NCI-H2029 treated with DMSO at 0.1 percent for 48 hours (cell line): ENCODE measurements around the gene MRGPRF.

Source experiments
- DNase-seq: peaks from one replicate; lab custom pipeline; 2025; lab: John Stamatoyannopoulos, UW

MRGPRF gene, protein sequence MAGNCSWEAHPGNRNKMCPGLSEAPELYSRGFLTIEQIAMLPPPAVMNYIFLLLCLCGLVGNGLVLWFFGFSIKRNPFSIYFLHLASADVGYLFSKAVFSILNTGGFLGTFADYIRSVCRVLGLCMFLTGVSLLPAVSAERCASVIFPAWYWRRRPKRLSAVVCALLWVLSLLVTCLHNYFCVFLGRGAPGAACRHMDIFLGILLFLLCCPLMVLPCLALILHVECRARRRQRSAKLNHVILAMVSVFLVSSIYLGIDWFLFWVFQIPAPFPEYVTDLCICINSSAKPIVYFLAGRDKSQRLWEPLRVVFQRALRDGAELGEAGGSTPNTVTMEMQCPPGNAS

DNA sequence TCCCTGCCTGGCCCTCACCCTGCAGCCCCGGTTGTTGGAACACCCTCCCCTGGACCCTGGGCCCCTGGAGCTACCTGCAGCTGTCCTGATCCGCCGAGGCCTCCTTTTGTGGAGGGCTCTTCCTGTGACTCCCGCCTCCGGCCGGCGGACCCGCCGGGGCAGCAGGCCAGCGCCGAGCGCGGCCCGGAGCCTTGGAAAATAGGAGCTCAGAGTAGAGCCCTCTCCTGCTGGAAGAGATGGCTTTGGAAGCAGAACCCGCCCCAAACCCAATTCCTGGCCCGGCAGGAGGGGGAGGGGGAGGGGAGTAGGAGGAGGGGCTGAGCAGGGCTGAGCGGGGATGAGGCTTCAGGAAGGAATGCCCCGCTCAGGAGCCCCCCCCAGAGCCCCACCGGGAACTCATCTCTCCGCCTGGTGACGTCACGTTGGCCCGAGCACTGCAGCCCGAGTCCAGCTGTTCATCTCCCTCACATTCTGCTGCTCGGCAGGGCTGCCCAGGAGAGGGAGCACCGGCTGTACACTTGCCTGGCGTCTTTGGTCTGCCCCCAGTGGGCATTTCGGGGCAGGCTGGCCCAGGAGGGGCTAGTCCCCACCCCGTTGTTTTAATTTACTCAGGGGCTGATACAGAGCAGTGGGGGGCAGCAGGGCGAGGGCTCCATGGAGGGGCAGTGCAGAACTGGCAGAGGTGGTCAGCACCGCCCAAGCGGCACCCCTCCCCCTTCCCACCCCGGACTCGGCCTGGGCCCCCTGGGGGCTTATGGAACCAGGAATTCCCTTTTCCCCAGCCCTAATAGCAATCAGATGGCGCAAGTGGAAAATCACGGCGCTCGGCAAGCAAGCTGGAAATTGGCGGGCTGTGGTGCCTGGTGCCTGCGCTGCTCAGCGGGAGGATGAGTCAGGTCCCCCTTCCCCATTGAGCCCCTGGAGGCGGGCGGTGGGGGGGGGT is at the start of gene MRGPRF:
TSS of gene MRGPRF (minus strand) at position 238 of the 943 bp plus-strand sequence. CDS start 3,345 bp downstream, outside the sequence.
- no peak for DNase-seq

DNA sequence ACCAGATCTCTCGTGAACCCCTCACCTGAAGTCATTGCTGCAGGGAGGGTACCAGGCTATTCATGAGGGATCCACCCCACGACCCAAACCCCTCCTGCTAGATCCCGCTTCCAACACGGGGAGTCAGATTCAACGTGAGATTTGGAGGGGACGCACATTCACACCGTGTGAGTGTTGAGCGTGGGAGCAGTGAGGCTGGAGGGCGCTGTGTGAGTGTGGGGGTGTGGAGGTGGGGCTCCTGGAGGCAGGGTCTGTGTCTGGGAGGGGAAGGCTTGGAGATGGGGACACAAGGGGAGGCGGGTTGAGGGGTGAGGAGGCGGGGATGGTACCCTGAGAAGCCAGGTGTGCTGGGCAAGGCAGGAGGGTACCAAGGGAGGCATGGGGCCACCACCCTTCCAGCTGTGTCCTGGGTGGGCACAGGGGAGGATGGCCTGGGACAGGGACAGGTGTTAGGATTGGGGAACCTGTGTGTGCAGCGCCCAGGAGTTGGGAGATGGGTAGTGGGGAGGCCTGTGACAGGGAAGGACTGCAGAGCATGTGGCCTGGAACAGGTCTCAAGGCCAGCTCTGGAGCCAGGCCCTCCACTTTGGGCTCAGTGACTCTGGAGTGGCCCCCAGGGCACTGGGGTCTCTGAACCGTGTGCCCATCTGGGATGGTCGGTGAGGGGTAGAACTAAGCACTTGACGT is 49.3 kb upstream of the MRGPRF start:
- no peak for DNase-seq

DNA sequence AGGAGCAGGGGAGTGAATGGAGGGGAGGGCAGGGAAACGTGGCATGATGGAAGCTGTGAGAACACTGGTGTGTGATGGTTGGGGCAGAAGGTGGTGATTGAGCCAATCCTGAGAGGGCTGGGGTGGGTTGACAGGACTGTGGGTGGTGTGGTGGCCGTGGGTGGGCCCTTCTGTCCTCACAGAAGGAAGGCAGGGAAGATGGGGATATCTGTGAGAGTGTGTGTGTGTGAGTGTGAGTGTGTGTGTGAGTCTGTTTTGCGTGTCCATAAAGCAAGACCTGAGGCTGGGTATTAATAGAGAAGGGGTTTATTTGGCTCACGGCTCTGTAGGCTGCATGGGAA is 48.6 kb upstream of the MRGPRF start:
- DNase-seq: no peak

DNA sequence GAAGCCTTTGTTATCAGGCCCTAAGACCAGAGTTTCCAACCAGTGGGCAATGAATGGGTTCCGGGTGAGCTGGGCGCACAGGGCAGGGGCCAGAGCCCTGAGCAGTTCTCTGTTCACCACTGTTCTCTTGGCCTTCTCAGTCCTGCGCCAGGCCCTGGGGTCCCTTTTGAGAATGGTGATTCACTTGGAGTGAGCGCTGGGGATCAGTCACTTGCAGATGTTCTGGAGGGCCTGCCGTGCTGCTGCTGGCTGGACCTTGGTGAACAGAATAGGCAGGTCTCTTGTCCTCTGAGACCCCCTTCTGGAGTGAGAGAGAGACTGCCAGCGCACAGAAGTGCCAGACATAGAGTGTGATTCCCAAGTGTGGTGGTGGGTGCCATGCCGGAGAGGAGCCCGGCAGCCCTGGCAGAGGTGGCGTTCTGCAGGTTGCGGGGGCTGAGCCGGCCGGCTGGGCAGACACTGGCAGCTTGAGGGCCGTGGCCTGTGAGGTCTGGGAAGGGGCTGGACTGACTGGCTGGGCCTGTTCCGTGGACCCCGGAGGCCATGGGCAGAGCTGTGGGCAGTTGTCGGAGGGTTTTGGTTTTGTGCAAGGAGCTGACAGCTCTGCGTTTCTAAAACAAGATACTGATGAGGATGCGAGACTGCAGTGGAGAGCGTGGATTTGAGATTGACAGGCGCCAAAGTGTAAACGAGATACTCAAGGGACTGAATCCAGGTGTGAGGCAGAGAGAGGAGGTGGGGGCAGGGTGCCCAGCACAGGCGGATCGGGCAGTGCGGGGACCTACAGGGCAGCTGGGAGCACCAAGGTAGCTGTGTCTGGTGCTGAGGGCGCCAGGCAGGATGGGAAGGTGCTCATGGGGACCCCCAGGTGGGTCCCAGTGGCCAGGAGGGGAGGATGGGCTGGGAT is 48.0 kb upstream of the MRGPRF start:
- DNase-seq: no peak

DNA sequence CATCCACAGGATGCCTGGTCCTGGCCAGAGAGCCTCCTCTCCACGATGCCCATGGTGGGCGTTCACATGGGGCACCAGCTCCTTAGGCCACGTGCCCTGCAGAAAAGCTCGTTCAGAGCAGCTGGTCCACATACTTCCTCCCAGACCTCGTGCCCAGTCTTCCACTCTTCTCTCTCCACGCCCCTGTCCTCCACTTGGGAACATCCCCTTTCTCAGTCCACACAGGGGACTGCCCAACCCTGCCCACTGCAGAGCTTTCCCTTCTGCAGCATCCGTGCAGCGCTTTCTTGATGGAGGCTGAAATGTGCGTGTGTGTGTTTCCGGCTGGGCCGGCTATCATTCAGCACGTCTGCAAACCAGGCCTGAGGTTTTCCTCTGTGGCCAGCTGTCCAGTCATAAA is 46.9 kb upstream of the MRGPRF start:
- no peak for DNase-seq

DNA sequence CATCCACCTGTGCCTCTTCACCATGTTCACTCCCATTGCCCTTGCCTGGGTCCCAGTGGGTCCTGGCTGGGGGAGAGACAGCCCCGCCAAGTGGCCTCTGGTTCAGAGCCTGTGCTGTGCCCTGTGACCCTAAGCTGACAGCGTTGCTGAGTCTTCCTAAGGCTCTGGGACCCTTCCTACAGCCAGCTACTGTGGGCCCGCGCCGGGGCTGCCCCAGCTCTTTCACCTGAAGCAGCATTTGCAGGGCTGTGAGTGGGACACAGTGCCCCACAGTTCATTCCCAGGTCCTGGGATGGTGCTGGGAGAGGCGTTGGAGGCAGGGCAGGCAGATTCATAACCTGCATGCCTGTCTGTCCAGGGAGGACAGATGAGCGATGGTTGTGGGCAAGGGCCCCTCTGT is 46.4 kb upstream of the MRGPRF start:
- DNase-seq: no peak

DNA sequence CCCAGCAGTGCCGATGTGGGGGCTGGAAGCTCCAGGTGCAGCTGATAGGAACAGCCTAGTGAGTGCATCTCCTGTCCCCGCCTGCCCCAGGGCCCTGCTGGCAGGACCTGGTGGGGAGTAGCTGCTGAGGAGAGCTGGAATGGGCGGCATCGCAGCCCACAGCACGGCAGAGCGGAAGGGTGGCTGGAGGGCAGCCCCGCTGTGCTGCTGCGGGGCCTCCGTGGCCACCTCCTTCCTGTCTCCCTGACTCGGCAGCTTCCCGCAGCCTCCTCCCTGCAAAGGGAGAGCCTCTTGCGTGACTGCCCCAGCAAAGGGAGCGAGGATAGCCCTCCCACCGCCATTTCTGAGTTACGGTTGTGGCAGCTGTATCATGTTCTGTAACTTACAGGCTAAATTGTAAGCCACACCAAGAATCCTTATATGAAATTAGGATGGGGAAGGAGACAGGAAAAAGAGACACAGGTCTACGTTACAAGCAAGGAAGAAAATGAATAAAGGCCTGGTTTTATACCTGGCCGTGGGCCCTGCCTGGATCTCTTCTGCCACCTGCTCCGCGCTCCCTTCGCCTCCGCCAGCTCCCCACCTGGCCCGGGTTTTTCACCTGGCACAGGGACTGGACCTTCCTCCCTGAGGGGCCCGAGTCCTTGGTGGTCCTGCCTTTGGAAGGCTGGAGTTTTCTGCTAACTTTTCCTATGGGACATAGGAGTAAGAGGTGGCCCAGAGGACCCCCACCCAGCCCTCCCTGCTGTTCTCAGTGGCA is 45.6 kb upstream of the MRGPRF start:
- no peak for DNase-seq

DNA sequence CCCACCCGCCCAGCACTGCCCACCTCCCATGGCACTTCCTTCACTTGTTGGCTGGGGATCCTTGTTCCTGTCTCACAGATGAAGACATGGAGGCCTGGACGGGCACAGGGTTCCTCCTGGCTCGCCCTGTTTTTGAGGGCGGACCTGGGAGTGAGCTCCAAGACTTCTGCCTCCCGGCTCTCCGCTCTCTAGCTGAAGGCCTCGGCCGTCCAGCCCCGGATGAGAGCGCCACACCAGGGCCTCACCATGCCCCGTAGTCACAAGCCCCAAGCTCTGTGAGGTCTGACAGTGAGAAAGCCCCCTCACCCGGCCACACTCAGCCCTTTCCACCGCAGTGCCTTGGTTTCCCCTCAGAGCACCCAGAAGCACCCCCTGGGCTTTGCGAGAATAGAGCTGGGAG is 44.8 kb upstream of the MRGPRF start:
- no peak for DNase-seq

DNA sequence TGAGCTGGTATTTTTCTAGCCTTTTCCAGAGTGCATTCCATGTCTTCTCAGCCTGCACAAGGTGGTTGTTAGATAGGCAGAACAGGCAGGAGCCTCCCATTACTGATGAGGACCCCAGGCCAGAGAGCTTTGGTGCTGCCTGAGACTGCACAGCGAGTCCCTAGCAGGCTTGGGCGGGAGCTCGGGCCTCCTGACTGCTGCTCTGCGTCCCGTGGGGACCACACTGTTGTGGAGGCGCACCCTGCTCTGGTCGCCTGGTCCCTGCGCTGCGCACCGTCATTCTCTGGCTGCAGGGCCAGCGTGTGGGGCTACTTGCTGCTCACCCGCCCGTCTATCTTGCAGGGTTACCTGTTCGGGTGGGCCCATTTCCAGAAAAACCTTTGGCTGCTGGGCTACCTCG is 44.2 kb upstream of the MRGPRF start:
- DNase-seq: no peak

DNA sequence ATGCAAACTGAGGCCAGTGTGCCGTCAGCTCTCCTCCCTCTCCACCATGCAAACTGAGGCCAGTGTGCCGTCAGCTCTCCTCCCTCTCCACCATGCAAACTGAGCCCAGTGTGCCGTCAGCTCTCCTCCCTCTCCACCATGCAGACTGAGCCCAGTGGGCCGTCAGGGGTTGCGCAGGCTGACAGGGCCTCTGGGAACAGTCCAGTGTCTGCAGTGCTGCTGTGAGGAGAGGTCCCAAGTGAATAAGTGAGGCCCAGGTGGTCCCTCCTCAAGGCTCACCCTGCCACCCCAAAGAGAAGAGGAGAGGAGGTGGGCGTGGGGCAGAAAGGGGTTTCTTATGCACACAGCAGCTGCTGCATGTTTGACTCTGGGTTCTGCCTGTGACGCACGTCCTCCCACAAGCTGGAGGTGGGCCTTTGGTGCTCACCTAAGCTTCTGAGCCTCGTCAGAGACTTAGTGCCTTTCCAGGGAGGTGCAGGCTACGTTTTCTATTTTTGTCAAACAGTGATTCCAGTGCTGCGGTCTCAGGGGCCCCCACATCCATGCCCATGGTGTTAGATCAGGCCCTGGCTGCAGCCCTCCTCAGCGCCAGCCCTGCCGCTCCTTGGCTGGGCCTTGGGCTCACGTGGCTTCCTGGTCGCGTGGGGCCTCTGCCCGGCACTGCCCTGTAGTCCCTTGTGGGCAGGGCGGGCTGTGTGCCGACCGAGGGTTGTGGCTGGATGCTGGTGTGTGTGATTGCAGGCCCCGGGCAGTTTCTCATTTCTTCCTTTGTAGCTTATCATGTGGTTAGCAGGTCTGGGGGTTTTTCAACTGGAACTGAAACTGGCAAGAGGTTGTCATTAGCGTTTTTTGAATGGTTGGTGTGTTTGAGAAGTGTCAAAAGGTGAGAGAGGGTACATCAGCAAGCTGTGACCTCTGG is 42.8 kb upstream of the MRGPRF start:
- no peak for DNase-seq

DNA sequence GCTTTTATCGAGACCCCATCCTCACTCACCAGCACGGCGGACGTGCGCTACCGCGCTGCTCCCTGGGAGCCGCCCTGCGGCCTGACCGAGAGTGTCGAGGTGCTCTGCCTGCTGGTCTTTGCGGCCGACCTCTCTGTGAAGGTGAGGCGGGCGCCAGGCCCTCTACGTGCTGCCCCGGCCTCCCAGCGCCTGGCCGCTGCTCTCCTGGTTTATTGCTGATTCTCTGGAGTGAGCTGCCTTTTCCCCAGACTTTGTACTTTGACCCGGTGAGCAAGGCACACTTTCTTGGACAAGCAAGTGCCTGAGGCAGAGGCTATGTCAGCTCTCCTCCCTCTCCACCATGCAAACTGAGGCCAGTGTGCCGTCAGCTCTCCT is 42.2 kb upstream of the MRGPRF start:
- no peak for DNase-seq

DNA sequence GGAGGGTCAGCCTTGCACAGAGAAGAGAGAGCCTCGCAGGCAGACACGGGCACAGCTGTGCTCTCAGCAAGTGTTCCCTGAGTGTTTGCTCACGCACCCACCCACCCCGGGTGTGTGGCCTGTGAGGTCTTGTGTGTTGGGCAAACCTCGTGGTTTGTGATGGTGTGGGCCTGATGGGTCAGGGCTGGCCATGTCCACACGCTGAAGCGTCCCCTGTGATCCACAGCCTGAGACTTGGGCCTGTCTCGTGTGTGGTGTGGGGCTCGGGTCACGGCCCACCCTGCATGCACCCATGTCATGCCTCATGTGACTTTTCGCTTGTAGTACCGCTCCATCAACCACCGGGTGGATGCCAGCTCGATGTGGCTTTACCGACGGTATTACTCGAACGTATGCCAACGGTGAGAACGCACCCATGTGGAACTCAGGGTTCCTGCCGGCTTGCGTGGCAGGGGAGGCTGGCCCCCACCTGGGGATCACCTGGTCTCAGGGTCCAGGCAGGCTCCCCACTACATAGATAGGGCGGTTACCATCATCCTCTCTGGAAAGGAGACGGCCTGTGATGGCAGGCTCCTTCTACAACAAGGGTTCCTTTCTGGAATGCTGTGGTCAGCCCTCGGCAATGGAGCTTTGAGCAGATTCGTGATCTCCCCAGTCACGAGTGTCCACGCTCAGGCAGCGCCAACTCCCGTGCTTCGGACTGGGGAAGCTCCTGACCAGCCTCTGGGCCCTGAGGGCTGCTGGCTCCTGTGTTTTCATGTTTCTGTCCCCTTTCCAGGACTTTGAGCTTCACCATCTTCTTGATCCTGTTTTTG is 41.6 kb upstream of the MRGPRF start:
- DNase-seq: no peak

DNA sequence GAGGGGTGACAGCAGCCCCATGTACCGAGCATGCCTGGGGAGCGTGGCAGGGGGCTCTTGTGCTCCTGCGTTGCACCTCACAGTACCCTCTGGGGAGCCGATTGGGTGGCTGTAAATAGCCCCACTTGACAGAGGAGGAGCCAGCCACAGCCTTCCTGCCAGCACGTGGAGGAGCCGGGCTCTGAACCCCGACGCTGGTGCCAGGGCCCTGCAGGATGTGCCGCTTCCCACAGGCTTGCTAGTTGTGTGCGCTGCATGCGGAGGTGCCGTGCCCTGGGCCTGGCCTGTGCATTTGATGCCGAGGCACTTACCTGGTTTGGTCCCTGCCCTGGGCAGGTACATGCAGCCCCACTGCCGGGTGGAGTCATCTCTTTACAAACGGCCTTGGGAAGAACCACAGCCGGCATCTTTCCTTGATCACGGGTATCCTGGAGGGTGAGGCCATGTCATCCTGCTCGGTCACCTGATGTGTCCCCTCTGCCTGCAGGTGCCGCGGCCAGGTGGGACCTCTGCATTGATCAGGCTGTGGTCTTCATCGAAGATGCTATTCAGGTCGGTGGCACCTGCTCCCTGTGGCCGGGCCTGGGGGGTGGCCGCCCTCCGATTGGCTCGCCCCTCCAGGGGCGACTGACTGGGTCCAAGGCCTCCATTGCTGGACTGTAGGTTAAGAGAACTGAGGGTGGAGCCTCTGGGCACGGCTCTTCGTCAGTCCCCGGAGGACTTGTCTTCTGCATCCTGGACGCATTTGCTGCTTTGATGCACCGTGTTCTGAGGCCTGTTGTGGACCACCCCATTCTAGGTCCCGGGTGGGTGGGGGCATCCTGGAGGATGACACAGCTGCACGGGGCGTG is 40.7 kb upstream of the MRGPRF start:
- no peak for DNase-seq

DNA sequence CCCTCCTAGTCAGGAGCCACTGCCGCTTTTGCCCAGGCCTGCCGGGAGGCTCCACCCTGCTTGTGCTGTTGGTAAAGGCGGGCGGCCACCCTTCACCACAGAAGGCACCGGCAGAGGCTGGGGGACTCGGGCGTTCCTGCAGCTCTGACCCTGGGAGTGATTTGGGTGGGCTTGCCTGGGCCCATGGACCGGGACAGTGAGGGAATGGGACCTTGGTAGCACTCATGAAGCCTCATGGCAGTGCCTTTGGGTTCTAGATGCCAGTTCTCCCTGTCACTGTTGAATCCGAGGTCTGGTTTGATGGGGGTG is 40.1 kb upstream of the MRGPRF start:
- no peak for DNase-seq

DNA sequence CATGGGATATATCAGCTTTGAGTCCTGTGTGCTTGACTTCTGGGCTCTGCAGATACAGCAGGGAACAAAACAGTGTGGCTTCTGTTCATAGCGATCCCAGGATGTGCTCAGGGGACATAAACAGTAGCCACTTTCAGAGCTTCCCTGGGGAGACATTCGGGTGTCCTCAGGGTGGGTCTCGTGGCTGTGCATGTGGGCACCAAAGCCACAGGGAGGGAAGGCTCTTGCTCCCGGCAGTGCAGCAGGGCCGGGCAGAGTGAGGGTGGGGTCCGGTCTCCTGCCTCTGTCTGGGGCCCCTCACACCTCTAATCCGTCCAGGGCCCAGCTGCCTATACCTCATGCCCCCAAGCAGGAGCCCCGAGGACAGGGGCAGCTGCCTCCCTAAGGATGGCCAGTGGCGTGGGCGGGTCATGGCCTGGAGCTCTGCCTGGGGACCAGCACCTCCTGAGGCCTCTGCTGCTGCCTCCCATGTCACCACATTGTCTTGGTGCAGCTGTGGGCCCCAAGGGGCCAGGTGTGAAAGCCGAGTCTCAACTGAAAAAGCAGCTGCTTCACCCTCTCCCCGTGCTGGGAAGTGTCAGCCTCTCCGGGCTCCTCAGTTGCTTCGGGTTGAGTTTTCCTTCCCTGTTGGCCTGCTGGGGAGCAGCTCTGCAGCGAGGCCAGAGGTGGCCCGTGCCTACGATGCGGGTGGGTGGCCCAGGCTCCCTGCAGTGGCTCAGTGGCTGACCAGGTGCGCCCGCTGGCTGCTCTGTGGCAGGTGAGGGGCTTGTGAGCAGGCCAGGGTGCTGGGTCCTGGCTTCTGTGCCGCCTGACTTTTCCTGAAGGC is 39.5 kb upstream of the MRGPRF start:
- no peak for DNase-seq

DNA sequence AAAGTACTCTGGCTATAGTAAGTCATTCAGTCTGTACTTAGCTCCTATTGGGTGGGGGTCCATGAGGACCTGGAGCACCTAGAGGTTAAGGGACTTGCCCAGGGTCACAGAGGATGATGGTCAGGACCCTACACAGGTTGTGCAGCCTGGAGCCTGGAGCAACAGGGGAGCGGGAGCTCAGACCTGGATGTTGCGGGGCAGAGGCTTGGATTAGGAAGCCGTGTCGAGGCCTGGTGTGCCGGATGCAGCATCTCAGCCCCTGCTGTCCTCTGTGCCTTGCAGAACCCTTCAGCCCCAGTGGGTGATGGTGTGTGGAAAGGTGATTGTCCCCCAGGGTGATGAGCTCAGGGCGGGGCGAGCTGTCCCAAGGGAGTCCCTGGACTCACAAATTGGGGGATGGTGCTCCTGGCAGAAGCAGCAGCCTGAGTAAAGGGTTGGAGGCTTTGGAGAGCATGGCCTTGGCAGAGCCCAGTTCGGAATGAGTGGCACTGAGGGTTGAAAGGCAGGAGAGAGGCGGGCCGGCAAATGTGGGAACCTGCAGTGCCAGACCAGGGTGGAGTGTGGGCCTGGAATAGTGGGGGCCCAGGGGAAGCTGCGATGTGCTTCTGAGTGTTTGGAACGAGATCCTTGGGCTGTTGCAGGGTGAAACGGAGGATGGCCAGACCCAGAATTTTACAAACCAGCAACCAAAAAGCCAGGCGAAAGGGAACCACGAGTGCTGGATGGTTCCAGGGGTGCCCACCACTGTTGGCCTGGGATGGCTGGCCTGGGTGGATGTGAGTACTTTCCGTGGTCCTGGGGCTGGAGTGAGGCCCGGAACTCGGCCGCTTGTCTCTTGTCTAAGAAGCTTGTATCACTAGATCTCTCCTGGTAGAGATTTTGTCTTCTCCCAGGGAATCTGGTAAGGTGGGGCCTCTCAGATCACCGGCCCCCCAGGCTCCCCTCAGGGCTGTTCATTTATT is 38.6 kb upstream of the MRGPRF start:
- DNase-seq: no peak
